GM20000 (cell line): ENCODE results near the gene CLSTN2.

Experiments used
- DNase-seq: peaks from one replicate; pipeline ENCODE4 v3.0.0; 2012; ENCODE audit warnings: low spot score
- CTCF ChIP-seq: IDR thresholded peaks from 2 replicates; pipeline ENCODE4 v1.5.1; 2012; ENCODE audit warnings: mild to moderate bottlenecking, control low read depth; ENCODE audit errors: extremely low read depth, missing control alignments

Gene CLSTN2

GRCh38 chr3:140386357-140387100, 451.5 kb downstream of the CLSTN2 start:
- no peak for DNase-seq
- no peak for TF ChIP-seq CTCF

- no peak for DNase-seq
- TF ChIP-seq CTCF: no peak
Observed at GRCh38 chr3:140387244-140387643, 452.3 kb downstream of the CLSTN2 start.

GRCh38 chr3:140388202-140388922, 453.4 kb downstream of the CLSTN2 start:
- no peak for TF ChIP-seq CTCF
- DNase-seq: no peak

GRCh38 chr3:140391061-140391460, 456.1 kb downstream of the CLSTN2 start:
- DNase-seq: no peak
- TF ChIP-seq CTCF: no peak

GRCh38 chr3:140394488-140395133, 459.6 kb downstream of the CLSTN2 start:
- no peak for DNase-seq
- no peak for TF ChIP-seq CTCF

GRCh38 chr3:140395134-140396075, 460.4 kb downstream of the CLSTN2 start:
- TF ChIP-seq CTCF: no peak
- DNase-seq: no peak
